Muscle layer of duodenum (tissue), 2 donors: ENCODE measurements around the gene GSTT4.
"Not testable (repeated sequence)": the region's sequence is repeated elsewhere in the genome, so short reads cannot be mapped to it uniquely, and the experiment has no call there.

Source experiments
- H3K27ac ChIP-seq: one replicate; pipeline ENCODE4 v1.7.0; 2013; ENCODE audit warnings: mild to moderate bottlenecking, low read length
- H3K27me3 ChIP-seq: one replicate; pipeline ENCODE4 v1.7.0; 2013; ENCODE audit warnings: low read depth, mild to moderate bottlenecking, control low read depth, low read length
- H3K36me3 ChIP-seq, 2 donors: one replicate each; pipeline ENCODE4 v1.7.0; 2013; ENCODE audit warnings: low read length in 2 of 2, control low read depth in 1 of 2, mild to moderate bottlenecking in 1 of 2; ENCODE audit not compliant: insufficient read depth in 2 of 2, control insufficient read depth in 1 of 2
- H3K4me1 ChIP-seq, 2 donors: one replicate each; pipeline ENCODE4 v1.7.0; 2013; ENCODE audit warnings: low read length in 2 of 2, mild to moderate bottlenecking in 2 of 2, control low read depth in 1 of 2, moderate library complexity in 1 of 2; ENCODE audit not compliant: insufficient read depth in 2 of 2, control insufficient read depth in 1 of 2
- H3K4me3 ChIP-seq, 2 donors: one replicate each; pipeline ENCODE4 v1.7.0; 2013; ENCODE audit warnings: low read length in 2 of 2, low read depth in 1 of 2, mild to moderate bottlenecking in 1 of 2
- H3K9me3 ChIP-seq, 2 donors: one replicate each; pipeline ENCODE4 v1.7.0; 2013; ENCODE audit warnings: low read length in 2 of 2, control low read depth in 1 of 2, mild to moderate bottlenecking in 1 of 2; ENCODE audit not compliant: control insufficient read depth in 1 of 2
- donor health status: healthy.

The GSTT4 gene

GRCh38 chr22:23966568-23966967, 38.7 kb downstream of the GSTT4 start, which contains the start of gene DDTL:
DDTL (plus strand) TSS chr22:23966888; CDS start chr22:23966915, 27 bp downstream.
- peaks cover 17 to 22% of the 10 kb centered on the region in 2 donors for H3K36me3 ChIP-seq
- H3K27me3 ChIP-seq, H3K27ac ChIP-seq, H3K9me3 ChIP-seq, H3K4me1 ChIP-seq, H3K4me3 ChIP-seq: not testable (repeated sequence)

- H3K9me3 ChIP-seq, H3K27me3 ChIP-seq, H3K4me3 ChIP-seq, H3K4me1 ChIP-seq, H3K27ac ChIP-seq: not testable (repeated sequence)
- H3K36me3 ChIP-seq = peaks cover 13 to 17% of the 10 kb centered on the region in 2 donors
Observed at GRCh38 chr22:23966094-23966493, 39.2 kb downstream of the GSTT4 start.

GRCh38 chr22:23961084-23961771, 44.0 kb downstream of the GSTT4 start, which contains the start of gene GSTT2B:
GSTT2B (minus strand) TSS chr22:23961195; CDS start chr22:23961131, 64 bp downstream.
- H3K36me3 ChIP-seq, H3K4me1 ChIP-seq, H3K4me3 ChIP-seq, H3K9me3 ChIP-seq, H3K27ac ChIP-seq, H3K27me3 ChIP-seq: not testable (repeated sequence)

- H3K9me3 ChIP-seq, H3K4me1 ChIP-seq, H3K4me3 ChIP-seq, H3K27ac ChIP-seq, H3K27me3 ChIP-seq, H3K36me3 ChIP-seq: not testable (repeated sequence)
Observed at GRCh38 chr22:23956301-23956900, 48.9 kb downstream of the GSTT4 start.

GRCh38 chr22:23955886-23956285, 49.4 kb downstream of the GSTT4 start:
- not testable (repeated sequence) for H3K9me3 ChIP-seq, H3K27ac ChIP-seq, H3K27me3 ChIP-seq, H3K4me3 ChIP-seq, H3K4me1 ChIP-seq, H3K36me3 ChIP-seq

GRCh38 chr22:23954991-23955305, 50.3 kb downstream of the GSTT4 start:
- H3K36me3 ChIP-seq, H3K27me3 ChIP-seq, H3K4me1 ChIP-seq, H3K4me3 ChIP-seq, H3K9me3 ChIP-seq, H3K27ac ChIP-seq: not testable (repeated sequence)

GRCh38 chr22:23954193-23954990, 50.9 kb downstream of the GSTT4 start:
- not testable (repeated sequence) for H3K4me3 ChIP-seq, H3K27me3 ChIP-seq, H3K36me3 ChIP-seq, H3K27ac ChIP-seq, H3K4me1 ChIP-seq, H3K9me3 ChIP-seq

- H3K4me1 ChIP-seq, H3K36me3 ChIP-seq, H3K9me3 ChIP-seq, H3K4me3 ChIP-seq, H3K27me3 ChIP-seq, H3K27ac ChIP-seq: not testable (repeated sequence)
Observed at GRCh38 chr22:23953485-23953884, 51.8 kb downstream of the GSTT4 start.

- not testable (repeated sequence) for H3K27ac ChIP-seq, H3K27me3 ChIP-seq, H3K9me3 ChIP-seq, H3K36me3 ChIP-seq, H3K4me3 ChIP-seq, H3K4me1 ChIP-seq
Observed at GRCh38 chr22:23952794-23953405, 52.4 kb downstream of the GSTT4 start.

- H3K4me1 ChIP-seq, H3K9me3 ChIP-seq, H3K36me3 ChIP-seq, H3K4me3 ChIP-seq, H3K27ac ChIP-seq, H3K27me3 ChIP-seq: not testable (repeated sequence)
Observed at GRCh38 chr22:23951383-23951782, 53.9 kb downstream of the GSTT4 start.

GRCh38 chr22:23949764-23950163, 55.5 kb downstream of the GSTT4 start:
- H3K36me3 ChIP-seq, H3K4me3 ChIP-seq, H3K4me1 ChIP-seq, H3K27me3 ChIP-seq, H3K9me3 ChIP-seq, H3K27ac ChIP-seq: not testable (repeated sequence)
